AG09319 (cell line): Measurements from ENCODE around the gene MOGAT1.
"Not testable (repeated sequence)": the region's sequence is repeated elsewhere in the genome, so short reads cannot be mapped to it uniquely, and the experiment has no call there.

Experiments used
- DNase-seq: peaks from one replicate; pipeline ENCODE4 v3.0.0-alpha.2; 2010; ENCODE audit warnings: low read depth; ENCODE audit errors: extremely low read depth
- TF ChIP-seq, protein P1 (sequence below): IDR thresholded peaks from 2 replicates; pipeline ENCODE4 v1.5.1; 2011; ENCODE audit warnings: low read depth, mild to moderate bottlenecking, inconsistent platforms, low read length, moderate library complexity

The MOGAT1 gene

GRCh38 chr2:222689322-222689721 lies 17.9 kb downstream of the MOGAT1 start:
- TF ChIP-seq, protein P1, sequence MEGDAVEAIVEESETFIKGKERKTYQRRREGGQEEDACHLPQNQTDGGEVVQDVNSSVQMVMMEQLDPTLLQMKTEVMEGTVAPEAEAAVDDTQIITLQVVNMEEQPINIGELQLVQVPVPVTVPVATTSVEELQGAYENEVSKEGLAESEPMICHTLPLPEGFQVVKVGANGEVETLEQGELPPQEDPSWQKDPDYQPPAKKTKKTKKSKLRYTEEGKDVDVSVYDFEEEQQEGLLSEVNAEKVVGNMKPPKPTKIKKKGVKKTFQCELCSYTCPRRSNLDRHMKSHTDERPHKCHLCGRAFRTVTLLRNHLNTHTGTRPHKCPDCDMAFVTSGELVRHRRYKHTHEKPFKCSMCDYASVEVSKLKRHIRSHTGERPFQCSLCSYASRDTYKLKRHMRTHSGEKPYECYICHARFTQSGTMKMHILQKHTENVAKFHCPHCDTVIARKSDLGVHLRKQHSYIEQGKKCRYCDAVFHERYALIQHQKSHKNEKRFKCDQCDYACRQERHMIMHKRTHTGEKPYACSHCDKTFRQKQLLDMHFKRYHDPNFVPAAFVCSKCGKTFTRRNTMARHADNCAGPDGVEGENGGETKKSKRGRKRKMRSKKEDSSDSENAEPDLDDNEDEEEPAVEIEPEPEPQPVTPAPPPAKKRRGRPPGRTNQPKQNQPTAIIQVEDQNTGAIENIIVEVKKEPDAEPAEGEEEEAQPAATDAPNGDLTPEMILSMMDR: no peak
- no peak for DNase-seq

DNA sequence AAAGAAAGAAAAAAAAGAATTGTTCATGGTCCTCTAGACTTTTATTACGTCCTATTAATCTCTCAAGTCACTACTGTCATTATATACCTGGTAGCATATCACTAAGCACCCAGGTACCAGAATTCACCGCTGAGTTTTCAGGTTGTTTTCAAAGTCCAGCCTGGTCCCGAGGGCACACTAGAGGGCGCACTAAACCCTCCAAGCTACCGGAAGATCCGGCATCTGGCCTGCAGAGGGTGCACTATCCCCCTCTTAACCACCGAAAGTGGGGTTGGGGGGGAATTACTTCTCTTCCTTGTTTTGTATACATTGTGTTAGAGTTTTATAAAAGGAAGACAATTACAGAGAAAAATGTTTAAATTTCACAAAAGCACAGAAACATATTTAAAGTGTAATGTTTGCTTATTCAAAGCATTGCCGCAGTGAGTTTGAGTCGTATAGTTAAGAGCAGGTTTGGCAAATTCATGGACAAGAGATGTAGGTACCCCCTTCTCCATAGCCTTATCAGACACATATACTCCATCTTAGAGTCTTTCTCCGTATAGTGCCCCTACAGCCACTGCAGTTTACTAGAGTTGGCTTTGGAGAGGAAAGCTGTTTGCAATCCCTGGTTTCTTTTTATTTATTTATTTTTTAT lies 19.2 kb downstream of the MOGAT1 start:
- TF ChIP-seq, protein P1: peak; percentile 100
- peak; percentile 38 for DNase-seq

GRCh38 chr2:222693413-222693812 lies 22.0 kb downstream of the MOGAT1 start:
- DNase-seq: not testable (repeated sequence)

- DNase-seq: no peak
- TF ChIP-seq, protein P1: peak; percentile 12
These were observed 22.4 kb downstream of the MOGAT1 start for GRCh38 chr2:222693837-222694236.

- TF ChIP-seq, protein P1: no peak
- no peak for DNase-seq
These were observed 26.8 kb downstream of the MOGAT1 start for GRCh38 chr2:222698276-222698675.

DNA sequence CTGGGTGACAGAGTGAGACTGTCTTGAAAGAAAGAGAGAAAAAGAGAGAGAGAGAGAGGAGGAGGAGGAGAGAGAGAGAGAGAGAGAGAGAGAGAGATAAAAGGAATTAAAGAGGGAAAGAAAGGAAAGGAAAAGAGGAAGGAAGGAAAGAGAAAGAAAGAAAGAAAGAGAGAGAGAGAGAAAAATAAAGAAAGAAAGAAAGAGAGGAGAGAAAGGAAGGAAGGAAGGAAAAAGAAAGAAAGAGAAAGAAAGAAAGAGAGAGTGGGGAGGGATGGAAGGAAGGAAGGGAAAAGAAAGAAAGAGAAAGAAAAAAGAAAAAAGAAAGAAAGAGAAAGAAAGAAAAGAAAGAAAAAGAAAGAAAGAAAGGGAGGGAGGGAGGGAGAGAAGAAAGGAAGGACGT lies 29.8 kb downstream of the MOGAT1 start:
- TF ChIP-seq, protein P1: no peak
- no peak for DNase-seq

DNA sequence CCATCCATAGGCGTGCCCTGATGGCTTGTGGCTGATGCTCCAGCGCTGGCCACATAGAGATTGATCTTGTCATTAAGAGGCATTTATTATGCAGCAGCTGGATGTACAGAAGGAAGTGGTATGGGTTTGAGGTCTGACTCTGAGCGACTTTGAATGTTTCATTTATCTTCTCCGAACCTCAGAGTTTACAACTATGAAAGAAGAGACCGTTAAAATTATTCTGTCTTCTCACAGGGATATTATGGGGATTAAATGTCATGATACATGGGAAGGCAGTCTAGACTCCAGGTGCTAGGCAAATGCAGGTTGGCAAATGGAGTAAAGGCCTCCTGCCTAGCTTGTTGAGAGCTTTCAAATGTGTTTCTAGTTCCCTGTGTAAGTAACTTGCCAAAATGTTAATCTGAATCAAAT lies 30.3 kb downstream of the MOGAT1 start:
- TF ChIP-seq, protein P1: no peak
- no peak for DNase-seq

DNA sequence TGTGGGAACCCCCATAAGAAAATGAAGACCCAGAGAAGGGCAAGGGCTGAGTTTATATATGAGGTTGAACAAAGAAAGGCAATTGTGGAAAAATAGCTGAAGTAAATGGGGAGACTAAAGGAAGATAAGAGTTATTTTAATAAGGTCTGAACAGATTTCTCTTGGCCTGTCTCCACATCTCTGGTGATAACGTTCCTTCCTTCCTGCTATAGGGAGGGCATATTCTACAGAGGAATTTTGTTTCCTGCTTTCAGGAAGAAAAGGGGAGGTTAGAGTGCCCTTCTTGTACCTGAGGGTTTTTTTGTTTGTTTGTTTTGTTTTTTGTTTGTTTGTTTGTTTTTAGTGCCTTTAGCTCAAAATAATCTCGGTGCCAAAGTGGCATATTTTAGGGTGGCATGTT lies 31.6 kb downstream of the MOGAT1 start:
- no peak for DNase-seq
- TF ChIP-seq, protein P1: no peak
